Gastrocnemius medialis (tissue), 4 donors: ENCODE data around the gene OTOA. TPM values are rescaled to one million over a fixed set of nuclear protein-coding genes. Genes with fewer than 3 reads are reported as not detected.
A peak's percentile ranks its signal among the peaks of the same experiment; 100 is the strongest.
"Not testable (repeated sequence)": the region's sequence is repeated elsewhere in the genome, so short reads cannot be mapped to it uniquely, and the experiment has no call there.

Experiments
- ATAC-seq, 2 donors: fragments of 150-250 bp; one replicate each; pipeline ENCODE4 v1.9.1; 2016
- DNase-seq, 2 donors: peaks; one replicate each; pipeline ENCODE4 v3.0.0-alpha.2; 2019
- H3K27ac ChIP-seq, 4 donors: fragments of 200-600 bp; sonication (generic); 1 replicate in 1 of 4; 2 replicates in 3 of 4; pipeline ENCODE4 v1.5.1; 2016 to 2018; ENCODE audit warnings: mild to moderate bottlenecking in 2 of 4, moderate library complexity in 1 of 4
- H3K27me3 ChIP-seq, 3 donors: fragments of 200-600 bp; sonication (generic) in 2 of 3; 1 replicate in 1 of 3; 2 replicates in 2 of 3; pipeline versions ENCODE4 v1.5.1 to v1.6.0; 2016 to 2019; ENCODE audit warnings: mild to moderate bottlenecking in 1 of 3, moderate library complexity in 1 of 3
- H3K36me3 ChIP-seq, 2 donors: fragments of 200-600 bp; sonication (generic) in 1 of 2; one replicate each; pipeline ENCODE4 v1.5.1; 2017 to 2018
- H3K4me1 ChIP-seq, 2 donors: fragments of 200-600 bp; sonication (generic) in 1 of 2; one replicate each; pipeline ENCODE4 v1.5.1; 2016 to 2017; ENCODE audit warnings: mild to moderate bottlenecking in 2 of 2
- H3K4me3 ChIP-seq, 4 donors: fragments of 200-600 bp; sonication (generic) in 3 of 4; 1 replicate in 1 of 4; 2 replicates in 3 of 4; pipeline ENCODE4 v1.5.1; 2016 to 2019; ENCODE audit warnings: mild to moderate bottlenecking in 2 of 4
- H3K9me3 ChIP-seq, 3 donors: fragments of 200-600 bp; sonication (generic) in 2 of 3; 1 replicate in 1 of 3; 2 replicates in 2 of 3; pipeline ENCODE4 v1.5.1; 2016 to 2019
- in situ Hi-C, 4 donors: fragments of 200-750 bp; cut with MboI; loops; one replicate each; pipeline versions ENCODE4 v1.15.0 to v1.8.0; 2017; ENCODE audit warnings: low sequenced_read_pairs in 4 of 4
- intact Hi-C: fragments of 100-400 bp; cut with DNase I; formaldehyde crosslinking; loops from one replicate; pipeline ENCODE4 v1.15.1; 2023; ENCODE audit warnings: low total_unique reads
- total RNA-seq, 4 donors: library from RNA; depleted of rRNA; stranded (reverse); fragments of >200 nt; gene quantifications; one replicate each; pipeline versions ENCODE4 v1.1.0 to v1.2.3, GENCODE V29; 2016

OTOA gene
- total RNA-seq, 4 donors from 2014 or later, result 1.6 TPM; not detected in 3

DNA sequence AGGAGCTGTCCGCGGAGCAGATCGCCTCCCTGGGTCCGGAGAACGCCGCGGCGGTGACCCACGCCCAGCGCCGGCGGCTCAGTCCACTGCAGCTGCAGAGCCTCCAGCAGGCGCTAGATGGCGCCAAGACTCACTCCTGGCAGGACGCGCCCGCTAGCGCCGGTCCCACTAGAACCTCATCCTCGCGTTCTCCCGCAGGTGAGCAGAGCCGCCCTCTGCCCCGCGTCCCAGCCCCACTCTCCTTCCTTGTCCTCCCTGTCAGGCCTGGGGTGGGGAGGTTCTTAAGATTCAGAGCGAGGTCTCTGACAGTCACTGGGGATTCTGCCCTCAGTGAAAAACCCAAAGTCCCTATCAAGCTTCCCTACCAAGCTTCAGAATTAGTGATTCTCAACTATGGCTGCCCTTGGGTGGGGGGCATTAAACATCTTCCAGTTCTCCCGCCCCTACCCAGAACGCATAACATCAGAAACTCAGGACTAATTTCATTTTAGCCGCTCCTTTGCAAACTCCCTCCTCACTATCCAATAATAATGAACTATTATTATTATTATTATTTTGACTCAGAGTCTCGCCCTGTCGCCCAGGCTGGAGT lies 93.4 kb downstream of the OTOA start:
- H3K4me3 ChIP-seq, H3K27ac ChIP-seq, in situ Hi-C loops, H3K36me3 ChIP-seq, H3K27me3 ChIP-seq, H3K4me1 ChIP-seq, H3K9me3 ChIP-seq, intact Hi-C loops, DNase-seq: not testable (repeated sequence)
- ATAC-seq, result peak; percentile 74 to 96

DNA sequence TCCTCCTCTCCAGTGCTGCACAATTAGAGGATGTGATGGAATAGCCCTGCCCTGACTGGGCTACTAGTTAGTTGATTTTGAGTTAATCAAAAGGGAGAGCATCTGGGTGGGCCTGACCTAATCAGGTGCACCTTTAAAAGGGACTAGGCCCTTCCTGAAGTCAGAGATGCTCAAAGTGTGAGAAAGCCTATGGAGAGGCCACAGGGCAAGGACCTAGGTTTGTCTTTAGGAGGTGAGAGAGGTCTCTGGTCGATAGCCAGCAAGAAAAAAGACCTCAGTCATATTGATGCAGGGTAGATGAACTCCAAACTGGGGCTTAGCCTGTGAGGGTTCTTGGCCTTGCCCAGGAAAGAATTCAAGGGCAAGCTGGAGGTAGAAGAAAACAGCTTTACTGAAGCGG lies 104.5 kb downstream of the OTOA start:
- intact Hi-C loops, result not testable (repeated sequence)

GRCh38 chr16:21768810-21769209 lies 105.0 kb downstream of the OTOA start:
- H3K9me3 ChIP-seq, H3K27me3 ChIP-seq, H3K4me3 ChIP-seq, H3K36me3 ChIP-seq, ATAC-seq, DNase-seq, in situ Hi-C loops, H3K4me1 ChIP-seq, intact Hi-C loops, H3K27ac ChIP-seq: not testable (repeated sequence)

More for the DNA sequence above, 104.5 kb downstream of the OTOA start:
- H3K4me1 ChIP-seq, ATAC-seq, in situ Hi-C loops, H3K36me3 ChIP-seq, H3K9me3 ChIP-seq, H3K27me3 ChIP-seq, DNase-seq, H3K4me3 ChIP-seq, H3K27ac ChIP-seq: not testable (repeated sequence)

DNA sequence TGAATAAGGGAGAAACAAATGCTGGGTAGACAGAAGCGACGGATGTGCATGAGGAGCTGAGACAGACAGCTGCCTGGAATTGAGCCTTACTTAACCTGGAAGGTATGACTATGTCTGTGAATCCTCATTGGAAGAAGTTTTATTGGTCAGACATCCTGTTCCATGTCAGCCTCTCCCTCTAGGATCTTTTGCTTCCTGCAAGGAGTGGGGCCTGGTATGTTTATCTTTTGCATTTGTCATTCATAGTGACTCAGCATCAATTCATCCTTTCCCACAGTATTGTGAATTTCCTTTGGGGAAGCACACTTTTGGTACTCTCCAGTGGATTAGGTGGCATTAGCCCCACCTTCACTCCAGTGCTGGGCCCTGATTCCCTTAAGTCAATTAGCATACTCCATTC lies 105.5 kb downstream of the OTOA start:
- H3K27me3 ChIP-seq, ATAC-seq, intact Hi-C loops, H3K9me3 ChIP-seq, H3K36me3 ChIP-seq, H3K27ac ChIP-seq, H3K4me1 ChIP-seq, in situ Hi-C loops, DNase-seq, H3K4me3 ChIP-seq: not testable (repeated sequence)

- DNase-seq, H3K27ac ChIP-seq, H3K4me1 ChIP-seq, intact Hi-C loops, ATAC-seq, H3K9me3 ChIP-seq, H3K4me3 ChIP-seq, in situ Hi-C loops, H3K27me3 ChIP-seq, H3K36me3 ChIP-seq: not testable (repeated sequence)
These were observed 106.8 kb downstream of the OTOA start for GRCh38 chr16:21770584-21770983.

GRCh38 chr16:21772547-21773206 lies 108.9 kb downstream of the OTOA start:
- H3K27me3 ChIP-seq, H3K4me1 ChIP-seq, in situ Hi-C loops, H3K9me3 ChIP-seq, intact Hi-C loops, H3K36me3 ChIP-seq, DNase-seq: not testable (repeated sequence)
- H3K4me3 ChIP-seq, result peak overlapping the region in 1 of 4 donors; percentile 21
- H3K27ac ChIP-seq, result peak overlapping the region in 1 of 4 donors; percentile 46
- peak in 1 of 2 donors; percentile 41 for ATAC-seq

- H3K4me1 ChIP-seq, H3K9me3 ChIP-seq, in situ Hi-C loops, ATAC-seq, intact Hi-C loops, H3K36me3 ChIP-seq, H3K27me3 ChIP-seq, DNase-seq: not testable (repeated sequence)
- peak overlapping the region in 1 of 4 donors; percentile 21 for H3K4me3 ChIP-seq
- H3K27ac ChIP-seq, result peak overlapping the region in 1 of 4 donors; percentile 46
These were observed 109.4 kb downstream of the OTOA start for GRCh38 chr16:21773207-21773553.

- H3K4me3 ChIP-seq, H3K4me1 ChIP-seq, H3K27me3 ChIP-seq, H3K27ac ChIP-seq, H3K9me3 ChIP-seq, ATAC-seq, in situ Hi-C loops, H3K36me3 ChIP-seq, intact Hi-C loops, DNase-seq: not testable (repeated sequence)
These were observed 116.8 kb downstream of the OTOA start for GRCh38 chr16:21780525-21780924.

DNA sequence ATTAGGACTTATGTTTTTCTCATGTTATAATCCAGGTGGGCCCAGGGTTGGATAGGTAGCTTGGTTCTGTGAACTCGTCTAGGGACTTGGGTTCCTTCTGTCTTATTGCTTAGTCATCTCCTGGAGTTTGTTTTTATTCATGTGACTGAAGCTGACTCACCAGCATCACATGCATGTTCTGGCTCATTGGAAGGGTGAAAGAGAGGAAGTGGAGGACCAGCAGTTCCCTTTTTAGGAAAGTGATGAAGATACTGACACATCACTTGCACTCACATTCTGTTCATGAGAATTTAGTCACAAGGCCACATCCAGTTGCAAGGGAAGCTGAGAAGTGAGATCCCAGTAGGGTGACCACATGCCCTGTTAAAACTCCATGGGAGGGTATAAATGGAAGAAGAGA lies 126.7 kb downstream of the OTOA start:
- H3K27ac ChIP-seq, H3K27me3 ChIP-seq, H3K4me3 ChIP-seq, intact Hi-C loops, in situ Hi-C loops, H3K9me3 ChIP-seq, H3K4me1 ChIP-seq, DNase-seq, H3K36me3 ChIP-seq: not testable (repeated sequence)
- peak; percentile 76 to 79 for ATAC-seq

- H3K27ac ChIP-seq, H3K4me1 ChIP-seq, in situ Hi-C loops, intact Hi-C loops, H3K36me3 ChIP-seq, ATAC-seq, H3K27me3 ChIP-seq, H3K9me3 ChIP-seq, H3K4me3 ChIP-seq: not testable (repeated sequence)
- DNase-seq, result peak in 1 of 2 donors; percentile 18
These were observed 129.5 kb downstream of the OTOA start for GRCh38 chr16:21793310-21793709.

- intact Hi-C loops, ATAC-seq, H3K27ac ChIP-seq, in situ Hi-C loops, DNase-seq, H3K4me3 ChIP-seq, H3K36me3 ChIP-seq, H3K9me3 ChIP-seq, H3K4me1 ChIP-seq, H3K27me3 ChIP-seq: not testable (repeated sequence)
These were observed 134.8 kb downstream of the OTOA start for GRCh38 chr16:21798601-21799000.
